Spleen (tissue), 7 donors: Measurements from ENCODE around the gene PRDX1.

Source experiments
- CTCF ChIP-seq, 11 experiments: fragments of 200-600 bp in 7 of 11; fragments of 450-650 bp in 4 of 11; sonication (generic) in 4 of 11; IDR thresholded peaks in 8 of 11; conservative IDR thresholded peaks in 3 of 11; 1 replicate in 7 of 11; 2 replicates in 4 of 11; pipeline versions ENCODE4 v1.4.0 to v1.8.0; 2016 to 2021; ENCODE audit warnings: antibody characterized with exemption in 11 of 11, inconsistent platforms in 4 of 11, mild to moderate bottlenecking in 1 of 11
- POLR2A ChIP-seq, 3 donors: fragments of 450-650 bp; IDR thresholded peaks; one replicate each; pipeline ENCODE4 v1.5.1; 2017; ENCODE audit warnings: antibody characterized with exemption in 3 of 3, mild to moderate bottlenecking in 1 of 3
- donor health status: DM: no; HTN: no; CAD: no; lungs with moderate emphysema.
- donor health status: DM: no; HTN: no; CAD: no.
- donor health status: DM: no; HTN: no; CAD: no.

- TF ChIP-seq CTCF (IDR thresholded peaks at IDR 0.05 in 8 of 11, conservative IDR thresholded peaks at IDR 0.05 in 3 of 11) (no peak), POLR2A (IDR thresholded peaks at IDR 0.05) (no peak)
These were observed 44.0 kb downstream of the PRDX1 start for GRCh38 chr1:45477646-45478045.
